GM23338 (cell line): ENCODE measurements around the gene UVRAG. TPM values are rescaled to one million over a fixed set of nuclear protein-coding genes. Genes with fewer than 3 reads are reported as not detected.

Experiments used
- ATAC-seq: fragments of 200-7000 bp; cut with Tn5 transposase; 3 replicates; pipeline ENCODE4 v1.9.1; 2020
- DNase-seq: peaks from one replicate; pipeline ENCODE4 v3.0.0-alpha.2; 2015; ENCODE audit warnings: low spot score
- H2AFZ ChIP-seq: fragments of 200-600 bp; sonication (generic); 2 replicates; pipeline ENCODE4 v1.8.0; 2016; ENCODE audit warnings: antibody characterized with exemption, mild to moderate bottlenecking, moderate library complexity
- H3F3A ChIP-seq: fragments of 200-600 bp; sonication (generic); replicated peaks from 2 replicates; pipeline ENCODE4 v1.8.0; 2017; ENCODE audit warnings: antibody characterized with exemption, mixed run types, low read depth
- H3K27ac ChIP-seq: fragments of 200-600 bp; sonication (generic); 2 replicates; pipeline ENCODE4 v1.6.1; 2016; ENCODE audit warnings: low read depth
- H3K27me3 ChIP-seq: fragments of 200-600 bp; sonication (generic); 2 replicates; pipeline ENCODE4 v1.8.0; 2016; ENCODE audit warnings: mild to moderate bottlenecking, mixed run types, moderate library complexity; ENCODE audit not compliant: insufficient read depth
- H3K36me3 ChIP-seq: fragments of 200-600 bp; sonication (generic); 2 replicates; pipeline ENCODE4 v1.8.0; 2016; ENCODE audit warnings: mild to moderate bottlenecking; ENCODE audit not compliant: insufficient read depth
- H3K4me1 ChIP-seq: fragments of 200-600 bp; sonication (generic); 2 replicates; pipeline ENCODE4 v1.8.0; 2016; ENCODE audit warnings: mild to moderate bottlenecking, moderate library complexity; ENCODE audit not compliant: insufficient read depth
- H3K4me2 ChIP-seq: fragments of 200-600 bp; sonication (generic); 2 replicates; pipeline ENCODE4 v1.7.1; 2017; ENCODE audit warnings: mixed run types
- H3K4me3 ChIP-seq: fragments of 200-600 bp; sonication (generic); 2 replicates; pipeline ENCODE4 v1.6.1; 2016; ENCODE audit warnings: mixed run types
- H3K79me2 ChIP-seq: fragments of 200-600 bp; sonication (generic); replicated peaks from 2 replicates; pipeline ENCODE4 v1.8.0; 2017; ENCODE audit warnings: mild to moderate bottlenecking; ENCODE audit not compliant: insufficient read depth
- H3K9me2 ChIP-seq: fragments of 200-600 bp; sonication (generic); 2 replicates; pipeline ENCODE4 v1.8.0; 2017; ENCODE audit not compliant: insufficient read depth
- H4K20me1 ChIP-seq: fragments of 200-600 bp; sonication (generic); replicated peaks from 2 replicates; pipeline ENCODE4 v1.8.0; 2017; ENCODE audit warnings: mild to moderate bottlenecking; ENCODE audit not compliant: insufficient read depth
- H3K27ac Mint-ChIP-seq: 2 replicates; pipeline ENCODE4 v1.8.0; 2020; ENCODE audit warnings: inconsistent platforms, mild to moderate bottlenecking, moderate library complexity, mixed read lengths
- H3K27me3 Mint-ChIP-seq: 3 replicates; pipeline ENCODE4 v1.8.0; 2022; ENCODE audit warnings: low read depth, mild to moderate bottlenecking, moderate library complexity, mixed read lengths, inconsistent platforms; ENCODE audit not compliant: insufficient read depth, poor library complexity
- H3K36me3 Mint-ChIP-seq: 3 replicates; pipeline ENCODE4 v1.8.0; 2021; ENCODE audit warnings: low read depth, mild to moderate bottlenecking, inconsistent platforms, moderate library complexity, mixed read lengths
- H3K4me1 Mint-ChIP-seq: 3 replicates; pipeline ENCODE4 v1.8.0; 2020; ENCODE audit warnings: mild to moderate bottlenecking, inconsistent platforms, mixed read lengths
- H3K4me3 Mint-ChIP-seq: 3 replicates; pipeline ENCODE4 v1.8.0; 2021; ENCODE audit warnings: moderate library complexity, mild to moderate bottlenecking, inconsistent platforms, mixed read lengths
- H3K9me3 Mint-ChIP-seq: 3 replicates; pipeline ENCODE4 v1.8.0; 2020; ENCODE audit warnings: moderate library complexity, mild to moderate bottlenecking, inconsistent platforms, mixed read lengths
- CREB1 ChIP-seq: fragments of 250-450 bp; sonication (Bioruptor Pico); IDR thresholded peaks from 2 replicates; pipeline ENCODE4 v1.5.0; 2020; ENCODE audit warnings: low read depth, mild to moderate bottlenecking, moderate library complexity
- ETS1 ChIP-seq: IDR thresholded peaks from 2 replicates; pipeline ENCODE4 v1.6.1; 2016; ENCODE audit warnings: antibody characterized with exemption
- EZH2 ChIP-seq: fragments of 200-600 bp; sonication (generic); IDR thresholded peaks from one replicate; pipeline ENCODE4 v1.8.0; 2017; ENCODE audit warnings: antibody characterized with exemption, mild to moderate bottlenecking, low read depth; ENCODE audit not compliant: unreplicated experiment
- EZH2phosphoT487 ChIP-seq: fragments of 200-600 bp; sonication (generic); IDR thresholded peaks from one replicate; pipeline ENCODE4 v1.8.1; 2018; ENCODE audit warnings: antibody characterized with exemption; ENCODE audit not compliant: unreplicated experiment
- NANOG ChIP-seq: IDR thresholded peaks from 2 replicates; pipeline ENCODE4 v1.6.1; 2016; ENCODE audit warnings: antibody characterized with exemption, borderline replicate concordance
- POLR2AphosphoS5 ChIP-seq: IDR thresholded peaks from 2 replicates; pipeline ENCODE4 v1.6.1; 2016; ENCODE audit warnings: antibody characterized with exemption, low read depth
- STAT1 ChIP-seq: IDR thresholded peaks from one replicate; pipeline ENCODE4 v1.6.1; 2016; ENCODE audit warnings: antibody characterized with exemption; ENCODE audit not compliant: unreplicated experiment
- ZNF114 ChIP-seq: fragments of 250-450 bp; sonication (Bioruptor Pico); IDR thresholded peaks from 2 replicates; pipeline ENCODE4 v1.5.0; 2020; ENCODE audit warnings: mild to moderate bottlenecking, moderate library complexity
- ZNF331 ChIP-seq: fragments of 250-450 bp; sonication (Bioruptor Pico); IDR thresholded peaks from 2 replicates; pipeline ENCODE4 v1.5.0; 2020; ENCODE audit warnings: low read depth, mild to moderate bottlenecking, moderate library complexity
- ZNF462 ChIP-seq: fragments of 250-450 bp; sonication (Bioruptor Pico); IDR thresholded peaks from 2 replicates; pipeline ENCODE4 v1.5.0; 2020; ENCODE audit warnings: mild to moderate bottlenecking, moderate library complexity
- polyA plus RNA-seq: library from polyadenylated mRNA; unstranded; fragments of >200 nt; fragmentation: Nextera tagmentation; extraction: Ambion mirVana; gene quantifications from 2 replicates; pipeline ENCODE4 v1.2.1, GENCODE V29; 2016
- total RNA-seq: library from RNA; depleted of rRNA; stranded (reverse); fragments of >200 nt; shearing (Covaris generic); gene quantifications from 2 replicates; pipeline ENCODE4 v1.2.3, GENCODE V29; 2014
- TF ChIP-seq, protein P1 (sequence below): IDR thresholded peaks from one replicate; pipeline ENCODE4 v1.6.1; 2018; ENCODE audit warnings: antibody characterized with exemption; ENCODE audit not compliant: unreplicated experiment

Gene UVRAG
- total and polyA plus RNA-seq, 2 experiments from 2014 or later, result 15.3 to 17.4 TPM

- Histone ChIP-seq H3K27ac (no peak overlapping the region), H3K4me2 (no peak overlapping the region), H3K79me2 (no peaks in the 10 kb centered on the region), H3K4me3 (no peak overlapping the region), H3K4me1 (no peaks in the 10 kb centered on the region), H3F3A (no peaks in the 10 kb centered on the region), H3K27me3 (no peaks in the 10 kb centered on the region), H3K36me3 (no peaks in the 10 kb centered on the region), H2AFZ (no peak overlapping the region), H4K20me1 (no peaks in the 10 kb centered on the region; the same call in 1 of the 2 replicates), H3K9me2 (no peaks in the 10 kb centered on the region)
- ATAC-seq (no peak), DNase-seq (no peak)
- Mint-ChIP-seq H3K27ac (no peak overlapping the region), H3K4me1 (peaks cover 13% of the 10 kb centered on the region), H3K36me3 (no peaks in the 10 kb centered on the region), H3K27me3 (no peaks in the 10 kb centered on the region), H3K9me3 (no peaks in the 10 kb centered on the region), H3K4me3 (no peak overlapping the region)
- TF ChIP-seq POLR2AphosphoS5 (no peak), EZH2 (no peak), EZH2phosphoT487 (no peak), STAT1 (no peak), ETS1 (no peak), ZNF331 (CRISPR knock-in tag) (no peak), ZNF114 (no peak), NANOG (no peak), CREB1 (CRISPR knock-in tag) (no peak)
- TF ChIP-seq, protein P1, sequence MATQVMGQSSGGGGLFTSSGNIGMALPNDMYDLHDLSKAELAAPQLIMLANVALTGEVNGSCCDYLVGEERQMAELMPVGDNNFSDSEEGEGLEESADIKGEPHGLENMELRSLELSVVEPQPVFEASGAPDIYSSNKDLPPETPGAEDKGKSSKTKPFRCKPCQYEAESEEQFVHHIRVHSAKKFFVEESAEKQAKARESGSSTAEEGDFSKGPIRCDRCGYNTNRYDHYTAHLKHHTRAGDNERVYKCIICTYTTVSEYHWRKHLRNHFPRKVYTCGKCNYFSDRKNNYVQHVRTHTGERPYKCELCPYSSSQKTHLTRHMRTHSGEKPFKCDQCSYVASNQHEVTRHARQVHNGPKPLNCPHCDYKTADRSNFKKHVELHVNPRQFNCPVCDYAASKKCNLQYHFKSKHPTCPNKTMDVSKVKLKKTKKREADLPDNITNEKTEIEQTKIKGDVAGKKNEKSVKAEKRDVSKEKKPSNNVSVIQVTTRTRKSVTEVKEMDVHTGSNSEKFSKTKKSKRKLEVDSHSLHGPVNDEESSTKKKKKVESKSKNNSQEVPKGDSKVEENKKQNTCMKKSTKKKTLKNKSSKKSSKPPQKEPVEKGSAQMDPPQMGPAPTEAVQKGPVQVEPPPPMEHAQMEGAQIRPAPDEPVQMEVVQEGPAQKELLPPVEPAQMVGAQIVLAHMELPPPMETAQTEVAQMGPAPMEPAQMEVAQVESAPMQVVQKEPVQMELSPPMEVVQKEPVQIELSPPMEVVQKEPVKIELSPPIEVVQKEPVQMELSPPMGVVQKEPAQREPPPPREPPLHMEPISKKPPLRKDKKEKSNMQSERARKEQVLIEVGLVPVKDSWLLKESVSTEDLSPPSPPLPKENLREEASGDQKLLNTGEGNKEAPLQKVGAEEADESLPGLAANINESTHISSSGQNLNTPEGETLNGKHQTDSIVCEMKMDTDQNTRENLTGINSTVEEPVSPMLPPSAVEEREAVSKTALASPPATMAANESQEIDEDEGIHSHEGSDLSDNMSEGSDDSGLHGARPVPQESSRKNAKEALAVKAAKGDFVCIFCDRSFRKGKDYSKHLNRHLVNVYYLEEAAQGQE, result no peak
Measured at GRCh38 chr11:75954039-75954438, 139.0 kb downstream of the UVRAG start.

DNA sequence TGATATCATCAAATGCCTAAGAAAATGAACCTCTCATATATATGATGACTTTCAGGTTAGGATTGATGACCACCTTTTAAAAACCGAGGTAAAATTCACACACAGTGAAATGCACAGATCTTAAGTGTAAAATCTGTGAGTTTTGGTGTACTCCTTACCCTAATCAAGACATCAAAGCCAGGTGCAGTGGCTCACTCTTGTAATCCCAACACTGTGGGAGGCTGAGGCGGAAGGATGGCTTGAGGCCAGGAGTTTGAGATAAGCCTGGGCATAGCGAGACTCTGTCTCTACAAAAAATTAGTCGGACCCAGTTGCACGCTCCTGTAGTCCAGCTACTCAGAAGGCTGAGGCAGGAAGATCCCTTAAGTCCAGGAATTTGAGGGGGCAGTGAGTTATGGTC, 140.4 kb downstream of the UVRAG start:
- H3K27ac ChIP-seq, result no peak overlapping the region
- no peak overlapping the region for H3K4me3 ChIP-seq
- Mint-ChIP-seq H3K27ac (no peak overlapping the region), H3K4me1 (peaks cover 13% of the 10 kb centered on the region), H3K4me3 (no peak overlapping the region), H3K36me3 (no peaks in the 10 kb centered on the region), H3K27me3 (no peaks in the 10 kb centered on the region), H3K9me3 (no peaks in the 10 kb centered on the region)
- DNase-seq (no peak), ATAC-seq (no peak)
- no peak overlapping the region for H3K4me2 ChIP-seq
- H4K20me1 ChIP-seq, result no peaks in the 10 kb centered on the region; the same call in 1 of the 2 replicates
- H3F3A ChIP-seq, result no peaks in the 10 kb centered on the region
- no peaks in the 10 kb centered on the region for H3K27me3 ChIP-seq
- no peak overlapping the region for H2AFZ ChIP-seq
- H3K9me2 ChIP-seq, result no peaks in the 10 kb centered on the region
- H3K4me1 ChIP-seq, result no peaks in the 10 kb centered on the region
- no peaks in the 10 kb centered on the region for H3K36me3 ChIP-seq
- no peaks in the 10 kb centered on the region for H3K79me2 ChIP-seq
- no peak for TF ChIP-seq ZNF462 (CRISPR knock-in tag)
